Astrocyte (in vitro differentiated cells and primary cell): ENCODE data around the gene SRCIN1. TPM values are rescaled to one million over a fixed set of nuclear protein-coding genes. Genes with fewer than 3 reads are reported as not detected.
A peak's percentile ranks its signal among the peaks of the same experiment; 100 is the strongest.

Experiments
- DNase-seq: peaks from one replicate; pipeline ENCODE4 v3.0.0-alpha.2; 2010; ENCODE audit warnings: low read depth
- FAIRE-seq: peaks from 2 replicates; lab custom pipeline; 2011; peaks lifted over from hg19 to GRCh38; lab: Jason Lieb, UNC
- H2AFZ ChIP-seq: 2 replicates; pipeline ENCODE4 v1.6.0; 2012; ENCODE audit warnings: low read depth, low read length, inconsistent platforms
- H3K27ac ChIP-seq: 2 replicates; pipeline ENCODE4 v1.5.1; 2011; ENCODE audit warnings: low read depth, low read length, inconsistent platforms
- H3K27me3 ChIP-seq: 2 replicates; pipeline ENCODE4 v1.6.0; 2011; ENCODE audit warnings: low read length, inconsistent platforms; ENCODE audit not compliant: insufficient read depth
- H3K36me3 ChIP-seq: 2 replicates; pipeline ENCODE4 v1.5.1; 2011; ENCODE audit warnings: low read length, inconsistent platforms; ENCODE audit not compliant: insufficient read depth
- H3K4me1 ChIP-seq: 2 replicates; pipeline ENCODE4 v1.5.1; 2011; ENCODE audit warnings: low read length, inconsistent platforms; ENCODE audit not compliant: insufficient read depth
- H3K4me2 ChIP-seq: 2 replicates; pipeline ENCODE4 v1.6.0; 2012; ENCODE audit warnings: low read length, inconsistent platforms
- H3K4me3 ChIP-seq: 2 replicates; pipeline ENCODE4 v1.5.1; 2011; ENCODE audit warnings: low read depth, mild to moderate bottlenecking, low read length, inconsistent platforms; ENCODE audit not compliant: insufficient read depth
- H3K79me2 ChIP-seq: 2 replicates; pipeline ENCODE4 v1.6.0; 2012; ENCODE audit warnings: mild to moderate bottlenecking, low read length, inconsistent platforms; ENCODE audit not compliant: insufficient read depth
- H3K9ac ChIP-seq: 2 replicates; pipeline ENCODE4 v1.6.0; 2012; ENCODE audit warnings: mild to moderate bottlenecking, low read length, inconsistent platforms
- H3K9me3 ChIP-seq: 2 replicates; pipeline ENCODE4 v1.5.1; 2012; ENCODE audit warnings: low read depth, mild to moderate bottlenecking, low read length, inconsistent platforms; ENCODE audit not compliant: insufficient read depth
- H4K20me1 ChIP-seq: 2 replicates; pipeline ENCODE4 v1.6.0; 2012; ENCODE audit warnings: low read length, inconsistent platforms; ENCODE audit not compliant: insufficient read depth
- H3K27ac Mint-ChIP-seq: one replicate; pipeline ENCODE4 v1.8.0; 2021; ENCODE audit warnings: mild to moderate bottlenecking, mixed read lengths; ENCODE audit not compliant: unreplicated experiment
- H3K27me3 Mint-ChIP-seq: one replicate; pipeline ENCODE4 v1.8.0; 2021; ENCODE audit warnings: low read depth, mixed read lengths; ENCODE audit not compliant: unreplicated experiment
- H3K36me3 Mint-ChIP-seq: one replicate; pipeline ENCODE4 v1.8.0; 2021; ENCODE audit warnings: low read depth, mixed read lengths; ENCODE audit not compliant: unreplicated experiment
- H3K4me1 Mint-ChIP-seq: one replicate; pipeline ENCODE4 v1.8.0; 2021; ENCODE audit warnings: low read depth, mixed read lengths; ENCODE audit not compliant: unreplicated experiment
- H3K4me3 Mint-ChIP-seq: one replicate; pipeline ENCODE4 v1.8.0; 2021; ENCODE audit warnings: mild to moderate bottlenecking, moderate library complexity, mixed read lengths; ENCODE audit not compliant: unreplicated experiment
- H3K9me3 Mint-ChIP-seq: one replicate; pipeline ENCODE4 v1.8.0; 2021; ENCODE audit warnings: mild to moderate bottlenecking, mixed read lengths; ENCODE audit not compliant: unreplicated experiment
- CTCF ChIP-seq: IDR thresholded peaks from 2 replicates; pipeline ENCODE4 v1.5.1; 2011; ENCODE audit warnings: low read depth, mild to moderate bottlenecking, inconsistent platforms, low read length, moderate library complexity; ENCODE audit not compliant: insufficient read depth
- EZH2 ChIP-seq: IDR thresholded peaks from 2 replicates; pipeline ENCODE4 v1.6.1; 2012; ENCODE audit warnings: mild to moderate bottlenecking, low read length, inconsistent platforms; ENCODE audit not compliant: insufficient read depth
- total RNA-seq: library from RNA; stranded (reverse); gene quantifications from 2 replicates; pipeline ENCODE4 v1.2.1, GENCODE V29; 2021

SRCIN1 gene
- total RNA-seq, 1 donor from 2014 or later, result 1.5 TPM

DNA sequence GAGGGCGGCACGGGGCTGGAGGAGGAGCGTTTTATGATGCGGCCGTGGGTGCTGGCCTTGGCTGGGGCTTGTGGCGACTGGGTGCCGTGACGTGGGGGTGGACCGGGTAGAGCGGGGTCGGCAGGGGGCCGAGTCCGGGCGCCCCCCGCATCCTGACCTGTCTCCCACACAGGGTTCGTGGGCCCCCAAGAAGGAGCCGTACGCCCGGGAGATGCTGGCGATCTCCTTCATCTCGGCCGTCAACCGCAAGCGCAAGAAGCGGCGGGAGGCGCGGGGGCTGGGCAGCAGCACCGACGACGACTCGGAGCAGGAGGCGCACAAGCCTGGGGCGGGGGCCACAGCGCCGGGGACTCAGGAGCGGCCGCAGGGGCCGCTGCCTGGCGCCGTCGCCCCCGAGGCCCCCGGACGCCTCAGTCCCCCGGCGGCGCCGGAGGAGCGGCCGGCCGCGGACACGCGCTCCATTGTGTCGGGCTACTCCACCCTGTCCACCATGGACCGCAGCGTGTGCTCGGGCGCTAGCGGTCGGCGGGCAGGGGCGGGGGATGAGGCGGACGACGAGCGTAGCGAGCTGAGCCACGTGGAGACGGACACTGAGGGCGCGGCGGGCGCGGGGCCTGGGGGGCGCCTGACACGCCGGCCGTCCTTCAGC, 95.9 kb downstream of the SRCIN1 start:
- FAIRE-seq (no peak), DNase-seq (peak; percentile 18)
- Histone ChIP-seq H2AFZ (no peak overlapping the region), H3K9me3 (no peaks in the 10 kb centered on the region), H3K27ac (peak overlapping the region; percentile 38), H3K4me1 (peaks cover 24% of the 10 kb centered on the region), H3K27me3 (no peaks in the 10 kb centered on the region), H3K79me2 (no peaks in the 10 kb centered on the region), H3K36me3 (peaks cover 14% of the 10 kb centered on the region), H3K9ac (peak overlapping the region; percentile 69), H4K20me1 (peaks cover 31% of the 10 kb centered on the region), H3K4me3 (peak overlapping the region; percentile 43), H3K4me2 (peak overlapping the region; percentile 84)
- Mint-ChIP-seq H3K36me3 (peaks cover 18% of the 10 kb centered on the region), H3K9me3 (no peaks in the 10 kb centered on the region), H3K4me3 (peak overlapping the region; percentile 81), H3K27ac (peak overlapping the region; percentile 95), H3K4me1 (peaks cover 34% of the 10 kb centered on the region), H3K27me3 (no peaks in the 10 kb centered on the region)
- TF ChIP-seq CTCF, result no peak
- TF ChIP-seq EZH2, result no peak

- peak overlapping the region; percentile 81 for H3K4me3 Mint-ChIP-seq
- no peaks in the 10 kb centered on the region for H3K27me3 ChIP-seq
- peaks cover 34% of the 10 kb centered on the region for H3K4me1 Mint-ChIP-seq
- peak overlapping the region; percentile 69 for H3K9ac ChIP-seq
- peak; percentile 77 for DNase-seq
- peak overlapping the region; percentile 84 for H3K4me2 ChIP-seq
- H3K27ac ChIP-seq, result peak overlapping the region; percentile 38
- H3K4me1 ChIP-seq, result peaks cover 24% of the 10 kb centered on the region
- peaks cover 36% of the 10 kb centered on the region for H4K20me1 ChIP-seq
- H3K36me3 Mint-ChIP-seq, result peaks cover 18% of the 10 kb centered on the region
- H3K27ac Mint-ChIP-seq, result peak overlapping the region; percentile 95
- H3K27me3 Mint-ChIP-seq, result no peaks in the 10 kb centered on the region
- no peak overlapping the region for H2AFZ ChIP-seq
- peak; percentile 77 for TF ChIP-seq CTCF
- no peak for TF ChIP-seq EZH2
- no peaks in the 10 kb centered on the region for H3K9me3 Mint-ChIP-seq
- H3K9me3 ChIP-seq, result no peaks in the 10 kb centered on the region
- FAIRE-seq, result no peak
- H3K79me2 ChIP-seq, result no peaks in the 10 kb centered on the region
- H3K36me3 ChIP-seq, result peaks cover 18% of the 10 kb centered on the region
- H3K4me3 ChIP-seq, result peak overlapping the region; percentile 43
These were observed 96.6 kb downstream of the SRCIN1 start for GRCh38 chr17:38508954-38509771.
